NCI-H460 (cell line): ENCODE data around the gene SYDE2. TPM values are rescaled to one million over a fixed set of nuclear protein-coding genes. Genes with fewer than 3 reads are reported as not detected.
"Not testable (repeated sequence)": the region's sequence is repeated elsewhere in the genome, so short reads cannot be mapped to it uniquely, and the experiment has no call there.

Experiments used
- DNase-seq: peaks from one replicate; pipeline ENCODE4 v3.0.0-alpha.2; 2016; ENCODE audit warnings: low read depth; ENCODE audit errors: extremely low read depth
- polyA plus RNA-seq: library from polyadenylated mRNA; depleted of rRNA; stranded (reverse); fragments of >200 nt; gene quantifications from 2 replicates; pipeline ENCODE4 v1.2.3, GENCODE V29; 2014; cell fraction: nucleus; rRNA removed
- total RNA-seq: library from RNA; depleted of rRNA; stranded (reverse); fragments of >200 nt; shearing (Covaris generic); gene quantifications from 2 replicates; pipeline ENCODE4 v1.2.3, GENCODE V29; 2014; rRNA removed

The SYDE2 gene, protein sequence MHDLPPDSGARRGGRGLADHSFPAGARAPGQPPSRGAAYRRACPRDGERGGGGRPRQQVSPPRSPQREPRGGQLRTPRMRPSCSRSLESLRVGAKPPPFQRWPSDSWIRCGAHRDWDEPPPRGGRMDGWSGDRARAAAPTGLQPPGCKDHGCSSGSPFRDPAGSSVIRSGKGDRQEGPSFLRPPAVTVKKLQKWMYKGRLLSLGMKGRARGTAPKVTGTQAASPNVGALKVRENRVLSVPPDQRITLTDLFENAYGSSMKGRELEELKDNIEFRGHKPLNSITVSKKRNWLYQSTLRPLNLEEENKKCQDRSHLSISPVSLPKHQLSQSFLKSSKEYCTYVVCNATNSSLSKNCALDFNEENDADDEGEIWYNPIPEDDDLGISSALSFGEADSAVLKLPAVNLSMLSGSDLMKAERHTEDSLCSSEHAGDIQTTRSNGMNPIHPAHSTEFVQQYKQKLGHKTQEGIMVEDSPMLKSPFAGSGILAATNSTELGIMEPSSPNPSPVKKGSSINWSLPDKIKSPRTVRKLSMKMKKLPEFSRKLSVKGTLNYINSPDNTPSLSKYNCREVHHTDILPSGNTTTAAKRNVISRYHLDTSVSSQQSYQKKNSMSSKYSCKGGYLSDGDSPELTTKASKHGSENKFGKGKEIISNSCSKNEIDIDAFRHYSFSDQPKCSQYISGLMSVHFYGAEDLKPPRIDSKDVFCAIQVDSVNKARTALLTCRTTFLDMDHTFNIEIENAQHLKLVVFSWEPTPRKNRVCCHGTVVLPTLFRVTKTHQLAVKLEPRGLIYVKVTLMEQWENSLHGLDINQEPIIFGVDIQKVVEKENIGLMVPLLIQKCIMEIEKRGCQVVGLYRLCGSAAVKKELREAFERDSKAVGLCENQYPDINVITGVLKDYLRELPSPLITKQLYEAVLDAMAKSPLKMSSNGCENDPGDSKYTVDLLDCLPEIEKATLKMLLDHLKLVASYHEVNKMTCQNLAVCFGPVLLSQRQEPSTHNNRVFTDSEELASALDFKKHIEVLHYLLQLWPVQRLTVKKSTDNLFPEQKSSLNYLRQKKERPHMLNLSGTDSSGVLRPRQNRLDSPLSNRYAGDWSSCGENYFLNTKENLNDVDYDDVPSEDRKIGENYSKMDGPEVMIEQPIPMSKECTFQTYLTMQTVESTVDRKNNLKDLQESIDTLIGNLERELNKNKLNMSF
- 5.2 and 5.5 TPM in 2 replicates for total RNA-seq
- 2.6 and 3.2 TPM in 2 replicates for polyA plus RNA-seq

DNA sequence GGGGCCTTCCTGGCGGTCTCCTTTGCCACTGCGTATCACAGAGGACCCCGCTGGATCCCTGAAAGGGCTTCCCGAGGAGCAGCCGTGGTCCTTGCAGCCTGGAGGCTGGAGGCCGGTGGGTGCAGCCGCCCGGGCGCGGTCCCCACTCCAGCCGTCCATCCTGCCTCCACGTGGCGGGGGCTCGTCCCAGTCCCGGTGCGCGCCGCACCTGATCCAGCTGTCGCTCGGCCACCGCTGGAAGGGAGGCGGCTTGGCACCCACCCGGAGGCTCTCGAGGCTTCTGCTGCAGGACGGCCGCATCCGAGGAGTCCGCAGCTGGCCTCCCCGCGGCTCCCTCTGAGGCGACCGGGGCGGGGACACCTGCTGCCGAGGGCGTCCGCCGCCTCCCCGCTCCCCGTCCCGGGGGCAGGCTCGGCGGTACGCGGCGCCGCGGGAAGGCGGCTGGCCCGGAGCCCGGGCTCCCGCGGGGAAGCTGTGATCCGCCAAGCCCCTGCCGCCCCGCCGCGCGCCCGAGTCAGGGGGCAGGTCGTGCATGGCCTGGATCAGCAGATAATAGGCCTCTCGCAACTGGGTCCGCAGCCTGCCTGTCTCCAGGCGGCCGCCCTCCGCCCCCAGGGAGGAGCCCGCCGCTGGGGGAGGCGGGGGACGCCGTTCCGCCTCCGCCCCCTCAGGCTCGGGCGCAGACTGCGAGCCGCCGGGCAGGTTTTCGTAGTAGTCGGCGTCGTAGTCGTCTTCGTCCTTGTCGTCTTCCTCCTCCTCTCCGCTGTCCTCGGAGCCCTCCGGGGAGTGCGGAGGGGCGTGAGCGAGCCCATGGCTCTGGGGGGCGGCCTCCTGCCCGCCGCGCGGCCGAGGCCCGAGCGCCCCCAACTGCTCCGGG lies at the start of gene SYDE2:
Gene SYDE2 (minus strand): TSS at position 554 of the 877 bp plus-strand sequence. CDS start 20 bp downstream, at position 534.
- peak; percentile 44 for DNase-seq

DNA sequence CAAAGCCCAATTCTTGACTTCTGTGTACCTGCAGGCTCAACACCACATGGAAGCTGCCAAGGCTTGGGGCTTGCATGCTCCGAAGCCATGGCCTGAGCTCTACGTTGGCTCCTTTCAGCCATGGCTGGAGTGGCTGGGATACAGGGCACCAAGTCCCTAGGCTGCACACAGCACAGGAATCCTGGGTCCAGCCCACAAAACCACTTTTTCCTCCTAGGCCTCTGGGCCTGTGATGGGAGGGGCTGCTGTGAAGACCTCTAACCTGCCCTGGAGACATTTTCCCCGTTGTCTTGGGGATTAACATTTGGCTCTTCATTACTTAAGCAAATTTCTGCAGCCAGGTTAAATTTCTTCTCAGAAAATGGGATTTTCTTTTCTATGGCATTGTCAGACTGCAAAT lies 48.2 kb upstream of the SYDE2 start:
- not testable (repeated sequence) for DNase-seq

GRCh38 chr1:85245891-85246290 lies 45.1 kb upstream of the SYDE2 start:
- no peak for DNase-seq

DNA sequence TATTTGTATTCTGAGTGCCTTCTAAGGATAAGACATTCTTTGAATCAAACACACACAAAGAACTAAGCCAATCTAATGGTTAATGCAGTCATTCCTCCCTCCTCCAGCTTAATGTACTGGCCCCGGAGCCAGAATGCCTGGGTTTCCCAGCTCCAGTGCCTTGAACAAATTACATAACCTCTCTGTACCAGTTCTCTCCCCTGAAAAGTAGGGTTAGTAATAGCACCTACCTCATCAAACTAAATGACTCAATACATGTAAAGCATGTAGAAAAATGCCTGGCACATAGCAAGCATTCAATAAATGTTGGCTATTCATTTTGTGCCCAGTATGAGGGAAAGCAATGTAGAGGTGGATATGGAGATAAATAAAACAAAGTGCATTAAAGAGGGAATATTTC lies 44.6 kb upstream of the SYDE2 start:
- no peak for DNase-seq

GRCh38 chr1:85244271-85245061 lies 43.6 kb upstream of the SYDE2 start:
- no peak for DNase-seq

DNA sequence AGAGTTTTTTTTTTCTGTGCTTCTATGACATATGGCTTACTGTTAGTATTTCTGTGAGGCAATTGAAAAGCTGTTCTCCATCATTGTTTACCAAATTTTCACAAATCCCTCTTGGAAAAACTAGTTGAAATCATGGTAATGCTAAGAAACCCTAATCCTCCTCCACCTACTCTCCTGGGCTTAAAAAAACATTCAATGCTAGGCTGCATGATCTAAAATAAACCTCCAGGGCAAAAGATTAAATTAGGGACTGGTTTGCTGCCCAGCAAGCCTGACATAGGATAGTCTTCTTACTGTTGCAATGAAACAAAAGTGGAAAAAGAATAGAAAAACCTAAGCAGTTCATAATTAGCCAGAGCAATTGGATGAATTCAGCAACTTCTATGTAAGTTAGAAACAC lies 42.6 kb upstream of the SYDE2 start:
- no peak for DNase-seq

DNA sequence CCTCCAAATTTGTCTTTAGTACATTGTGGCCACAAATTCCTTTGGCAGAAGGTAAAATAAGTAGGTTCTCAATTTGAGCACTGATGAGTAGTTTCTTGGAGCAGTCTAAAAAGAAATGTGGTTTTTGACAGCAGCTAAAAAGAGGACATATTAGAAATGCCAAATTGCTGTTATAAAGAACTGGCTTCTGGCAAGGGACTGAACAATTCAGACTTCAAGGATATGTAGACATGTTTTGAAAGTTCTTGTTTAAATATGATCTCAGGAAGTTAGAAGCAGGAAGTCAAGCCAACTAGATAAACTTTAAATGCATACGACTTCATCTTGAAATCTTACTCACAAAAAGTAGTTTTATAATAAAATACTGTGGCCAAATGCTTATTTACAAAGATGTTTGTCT lies 39.8 kb upstream of the SYDE2 start:
- no peak for DNase-seq

GRCh38 chr1:85240174-85240601 lies 39.4 kb upstream of the SYDE2 start:
- DNase-seq = no peak

GRCh38 chr1:85237613-85238012 lies 36.8 kb upstream of the SYDE2 start:
- no peak for DNase-seq

GRCh38 chr1:85230305-85230977 lies 29.6 kb upstream of the SYDE2 start:
- DNase-seq = no peak

GRCh38 chr1:85229574-85230097 lies 28.8 kb upstream of the SYDE2 start:
- no peak for DNase-seq

- no peak for DNase-seq
These were observed 28.2 kb upstream of the SYDE2 start for GRCh38 chr1:85228972-85229371.

DNA sequence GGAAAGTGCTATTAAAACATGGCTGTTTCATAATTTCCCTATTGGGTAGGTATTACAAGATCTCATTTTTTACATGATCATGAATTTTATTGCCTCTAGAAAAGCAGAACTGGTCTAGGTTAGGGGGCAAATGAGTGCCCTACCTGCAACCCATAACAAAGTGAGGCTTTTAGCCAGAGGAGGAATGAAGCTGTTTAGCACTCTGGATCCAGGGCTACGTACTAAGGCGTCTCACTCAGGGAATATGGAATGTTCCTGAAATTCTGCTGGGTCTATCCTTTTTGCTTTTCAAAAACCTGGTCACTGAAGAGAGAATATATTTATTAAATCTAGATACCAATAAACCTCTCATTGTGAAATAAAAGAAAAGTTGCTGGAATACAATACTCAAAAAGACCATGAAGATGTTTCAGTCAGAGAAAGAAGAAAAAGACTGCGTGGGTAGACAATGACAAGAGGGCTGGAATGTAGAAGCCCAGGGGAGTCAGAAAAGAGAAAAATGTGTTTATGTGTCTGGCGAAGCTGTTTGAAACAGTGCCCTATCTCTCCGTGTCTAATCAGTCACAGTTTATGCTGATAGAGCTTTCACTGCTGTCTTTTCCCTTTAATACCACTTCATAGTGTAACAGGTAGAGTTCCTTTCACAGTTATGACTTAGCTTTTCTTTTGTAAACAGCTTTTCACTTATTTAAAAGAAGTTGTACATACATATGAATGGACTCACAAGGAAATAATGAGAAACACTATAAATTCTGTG lies 25.0 kb upstream of the SYDE2 start:
- DNase-seq = no peak

DNA sequence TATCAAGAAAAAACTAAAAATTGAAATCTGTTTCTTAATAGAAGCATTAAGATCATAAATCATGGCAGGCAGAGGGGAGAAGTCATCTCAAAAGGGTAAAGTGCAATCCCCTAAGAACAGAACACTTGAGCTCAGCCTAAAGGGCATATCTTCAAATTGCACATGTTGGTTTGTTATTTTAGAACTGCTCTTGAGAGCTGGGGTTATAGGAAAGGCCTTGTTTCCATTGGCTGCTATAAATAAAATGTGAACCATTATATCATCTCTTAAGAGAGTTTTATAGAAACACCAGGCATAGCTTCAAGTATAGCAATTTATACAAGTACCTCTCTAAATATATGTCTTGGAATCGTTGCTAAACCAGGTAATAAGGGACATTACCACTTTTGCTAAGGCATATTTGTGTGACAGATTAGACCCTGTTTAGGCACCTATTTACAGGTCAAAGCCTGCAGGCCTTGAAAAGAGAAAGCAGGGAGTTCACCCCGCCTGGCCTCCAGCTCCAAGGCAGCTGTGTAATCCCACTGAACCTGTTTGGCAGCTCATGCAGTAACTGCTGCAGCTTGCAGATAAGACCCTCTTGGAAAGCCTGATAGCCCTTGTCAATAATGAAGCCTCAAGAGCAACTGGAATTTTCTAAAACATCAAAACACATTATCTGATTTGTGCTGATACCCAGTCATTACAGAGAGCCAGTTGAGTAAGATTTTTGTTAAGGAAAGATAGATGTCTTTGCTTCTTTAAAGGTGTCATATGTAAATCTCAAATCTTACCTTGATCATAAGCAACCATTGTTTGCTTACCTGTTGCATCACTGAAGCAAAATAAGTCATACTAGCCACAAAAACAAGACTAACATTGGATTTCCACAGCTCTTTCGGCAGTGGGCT lies 24.2 kb upstream of the SYDE2 start:
- DNase-seq = no peak

GRCh38 chr1:85224295-85224694 lies 23.5 kb upstream of the SYDE2 start:
- no peak for DNase-seq

- no peak for DNase-seq
These were observed 22.5 kb upstream of the SYDE2 start for GRCh38 chr1:85223334-85223733.
